Measurements from ENCODE around the gene CNTNAP2.
"Not testable (repeated sequence)": the region's sequence is repeated elsewhere in the genome, so short reads cannot be mapped to it uniquely, and the experiment has no call there.

CNTNAP2 gene

GRCh38 chr7:146172112-146172511, 55.5 kb downstream of the CNTNAP2 start:
- DNase-seq: no peak

DNA sequence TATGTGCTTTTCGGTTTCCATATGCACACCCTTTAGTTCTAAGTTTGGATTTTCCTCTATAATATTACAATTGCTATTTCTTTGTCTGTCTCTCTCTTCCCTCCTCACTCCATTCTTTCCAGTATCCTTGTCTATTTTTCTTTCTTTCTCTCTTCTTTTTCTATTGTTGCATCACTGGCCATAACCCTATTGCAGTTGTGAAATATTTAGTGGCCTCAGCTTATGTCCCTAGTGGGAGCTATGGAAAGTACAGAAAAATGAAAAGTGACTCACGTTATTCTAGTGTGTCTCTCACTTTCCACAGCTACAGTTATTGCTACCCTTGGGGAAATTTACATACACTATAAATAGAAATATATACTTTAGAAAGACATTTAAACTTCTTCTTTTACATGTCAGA, 59.1 kb downstream of the CNTNAP2 start:
- DNase-seq: no peak

- no peak for DNase-seq
Observed at GRCh38 chr7:146176860-146177259, 60.3 kb downstream of the CNTNAP2 start.

DNA sequence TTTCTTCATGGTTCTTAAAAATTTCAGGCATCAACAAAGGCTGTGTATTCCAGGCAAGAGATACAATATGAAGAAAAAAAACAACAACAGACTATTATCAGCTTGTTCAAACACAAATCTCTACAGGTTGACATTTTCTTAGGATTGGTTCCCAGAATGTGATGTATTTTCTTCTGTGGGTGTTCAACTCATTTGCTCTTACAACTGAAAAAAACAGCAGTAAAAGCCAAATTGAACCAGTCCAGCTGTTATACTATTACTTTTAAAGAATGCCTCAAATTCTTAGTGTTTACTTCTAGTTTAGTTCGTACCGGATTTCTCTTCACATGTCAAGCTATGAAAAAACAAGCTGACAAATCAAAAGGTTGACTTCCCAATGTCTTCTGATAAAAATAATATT, 60.7 kb downstream of the CNTNAP2 start:
- no peak for DNase-seq

DNA sequence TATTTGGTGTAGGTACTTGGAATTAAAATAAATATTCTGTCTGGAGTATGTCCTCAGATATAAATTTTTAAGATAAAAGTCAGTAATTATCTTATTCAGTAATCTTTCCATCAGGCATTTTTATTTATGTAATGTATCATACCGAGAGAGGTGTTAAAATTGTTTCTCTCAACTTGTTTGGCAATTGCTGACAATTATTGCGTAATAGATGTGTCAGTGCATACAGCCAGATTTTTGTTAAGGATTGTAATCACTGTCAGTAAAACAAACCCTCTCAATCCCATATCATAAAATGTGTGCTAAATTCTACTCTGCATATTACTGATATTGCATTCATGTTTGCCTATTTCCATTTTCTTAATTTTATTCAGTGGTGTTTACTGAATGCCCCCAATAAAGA, 69.2 kb downstream of the CNTNAP2 start:
- DNase-seq: no peak

DNA sequence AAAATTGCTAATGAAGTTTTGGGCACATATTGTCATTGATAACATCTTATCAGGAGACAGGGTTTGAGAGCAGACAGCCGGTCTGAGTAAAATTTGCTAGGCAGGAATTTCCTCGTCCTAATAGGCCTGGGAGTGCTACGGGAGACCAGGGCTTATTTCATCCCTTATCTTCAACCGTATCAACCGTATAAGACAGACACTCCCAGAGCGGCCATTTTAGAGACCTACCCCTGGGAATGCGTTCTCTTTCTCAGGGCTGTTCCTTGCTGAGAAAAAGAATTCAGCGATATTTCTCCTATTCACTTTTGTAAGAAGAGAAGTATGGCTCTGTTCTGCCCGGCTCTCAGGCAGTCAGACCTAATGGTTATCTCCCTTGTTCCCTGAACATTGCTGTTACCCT, 74.8 kb downstream of the CNTNAP2 start:
- DNase-seq: not testable (repeated sequence)

GRCh38 chr7:146201945-146202344, 85.3 kb downstream of the CNTNAP2 start:
- DNase-seq: no peak

GRCh38 chr7:146206270-146206669, 89.7 kb downstream of the CNTNAP2 start:
- DNase-seq: no peak

DNA sequence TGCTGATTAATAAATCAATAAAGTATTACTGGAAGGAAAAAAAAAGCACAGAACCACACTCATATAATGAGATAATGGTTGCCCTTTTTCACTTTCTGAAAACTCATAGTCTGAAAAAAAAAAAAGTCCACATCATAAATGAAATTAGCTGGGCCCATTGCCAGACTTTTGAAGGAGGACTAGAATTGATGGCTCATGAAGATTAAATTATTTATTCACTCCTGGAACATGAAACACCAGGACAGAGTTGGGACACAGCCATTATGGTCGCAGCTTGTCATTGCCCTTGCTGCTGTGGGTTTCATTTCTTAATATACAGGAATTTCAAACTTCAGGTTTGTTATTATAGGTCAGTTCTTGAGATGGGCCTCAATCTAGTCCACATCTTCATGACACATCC, 91.9 kb downstream of the CNTNAP2 start:
- DNase-seq: no peak

DNA sequence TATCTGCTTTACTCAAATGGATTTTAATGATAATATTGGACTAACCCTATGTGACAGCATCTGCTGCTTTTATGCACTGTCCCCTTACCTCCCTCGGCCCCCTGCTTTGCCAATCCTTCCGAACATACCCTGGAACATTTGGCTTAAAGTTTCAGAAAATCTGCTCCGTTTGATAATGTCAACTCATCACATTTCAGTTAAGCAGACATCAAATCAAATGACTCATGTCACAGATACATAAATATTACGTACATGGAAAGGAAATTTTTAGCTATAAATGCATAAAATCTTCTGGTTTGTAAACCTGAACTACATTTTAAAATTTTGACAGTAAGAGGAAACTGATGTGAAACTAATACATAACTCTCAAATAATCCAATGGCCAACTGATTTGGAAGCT, 98.2 kb downstream of the CNTNAP2 start:
- DNase-seq: no peak

DNA sequence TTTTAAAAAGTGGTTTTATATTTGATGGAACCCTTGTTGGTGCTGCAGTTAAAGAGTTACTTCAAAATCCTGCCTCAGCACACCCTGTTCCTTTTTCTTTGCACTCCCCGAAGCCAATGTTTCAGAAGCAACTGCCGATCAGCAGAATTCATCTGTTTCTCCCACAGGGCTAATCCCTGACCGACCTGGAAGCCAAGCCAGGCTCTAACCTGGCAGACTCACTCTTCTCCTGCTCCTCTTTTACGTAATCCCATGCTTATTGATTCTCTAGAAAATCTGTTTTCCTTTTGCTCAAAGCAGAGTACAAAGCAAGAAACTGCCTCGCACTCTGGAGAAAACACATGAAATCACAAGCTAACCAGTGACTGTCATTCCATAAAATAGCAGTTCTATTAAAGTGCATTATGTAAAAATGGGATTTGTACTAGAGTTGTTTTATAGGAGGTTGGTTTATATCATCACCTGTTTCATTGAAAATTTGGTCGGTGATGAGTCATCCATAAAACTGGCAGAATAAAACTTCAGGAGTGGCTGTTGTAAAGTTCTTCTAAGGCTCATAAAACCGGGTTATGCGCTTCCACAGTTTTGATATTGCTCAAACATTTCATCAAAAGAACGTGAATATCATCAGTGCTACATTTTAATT, 99.9 kb downstream of the CNTNAP2 start:
- no peak for DNase-seq

- DNase-seq: no peak
Observed at GRCh38 chr7:146223851-146224250, 107.2 kb downstream of the CNTNAP2 start.

GRCh38 chr7:146232604-146233003, 116.0 kb downstream of the CNTNAP2 start:
- no peak for DNase-seq

DNA sequence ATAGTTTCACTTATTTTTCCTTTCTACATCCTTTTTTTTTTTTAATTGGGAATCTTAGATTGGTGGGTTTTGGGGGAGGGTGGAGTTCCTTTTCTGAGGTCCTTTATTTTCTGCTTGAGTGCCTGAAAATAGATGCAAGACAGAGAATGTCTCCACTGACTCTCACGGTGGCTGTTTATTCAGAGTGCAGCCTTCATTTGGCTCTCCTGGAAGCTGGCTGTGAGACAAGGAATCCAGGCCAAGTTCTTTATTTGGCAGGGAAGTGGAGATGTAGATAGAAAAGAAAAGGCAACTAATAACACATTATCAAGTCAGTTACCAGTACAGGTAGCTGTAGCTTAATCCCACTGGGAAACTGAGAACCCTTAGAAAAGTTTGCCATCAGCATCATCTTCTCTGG, 118.6 kb downstream of the CNTNAP2 start:
- DNase-seq: no peak

GRCh38 chr7:146242661-146243060, 126.1 kb downstream of the CNTNAP2 start:
- no peak for DNase-seq

- DNase-seq: not testable (repeated sequence)
Observed at GRCh38 chr7:146247991-146248390, 131.4 kb downstream of the CNTNAP2 start.

DNA sequence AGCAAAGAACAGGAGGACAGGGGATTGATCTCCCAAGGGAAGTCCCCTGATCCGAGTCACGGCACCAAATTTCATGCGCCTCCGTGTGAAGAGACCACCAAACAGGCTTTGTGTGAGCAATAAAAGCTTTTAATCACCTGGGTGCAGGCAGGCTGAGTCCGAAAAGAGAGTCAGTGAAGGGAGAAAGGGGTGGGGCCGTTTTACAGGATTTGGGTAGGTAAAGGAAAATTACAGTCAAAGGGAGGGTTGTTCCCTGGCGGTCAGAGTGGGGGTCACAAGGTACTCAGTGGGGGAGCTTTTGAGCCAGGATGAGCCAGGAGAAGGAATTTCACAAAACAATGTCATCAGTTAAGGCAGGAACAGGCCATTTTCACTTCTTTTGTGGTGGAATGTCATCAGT, 132.1 kb downstream of the CNTNAP2 start:
- DNase-seq: not testable (repeated sequence)

- no peak for DNase-seq
Observed at GRCh38 chr7:146249272-146249671, 132.7 kb downstream of the CNTNAP2 start.

DNA sequence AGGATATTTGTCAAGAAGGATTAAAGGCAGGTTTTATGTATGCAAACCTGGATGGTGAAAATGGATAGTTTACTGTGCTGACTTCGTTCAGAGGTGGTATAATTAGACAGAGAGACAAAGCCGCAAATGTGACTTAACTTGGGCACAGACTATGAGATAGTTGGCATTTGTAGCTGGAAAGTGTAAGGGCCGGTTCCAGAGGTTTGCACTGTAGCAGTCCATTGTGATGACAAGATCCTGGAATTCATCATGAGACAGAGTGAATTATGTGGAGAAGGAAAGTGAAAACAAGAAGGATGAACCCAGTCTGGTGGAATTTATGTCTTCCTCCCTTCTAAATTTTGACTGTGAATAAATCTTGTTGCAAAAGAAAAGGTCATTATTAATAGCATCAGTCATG, 139.0 kb downstream of the CNTNAP2 start:
- no peak for DNase-seq

GRCh38 chr7:146262527-146262926, 145.9 kb downstream of the CNTNAP2 start:
- DNase-seq: no peak

DNA sequence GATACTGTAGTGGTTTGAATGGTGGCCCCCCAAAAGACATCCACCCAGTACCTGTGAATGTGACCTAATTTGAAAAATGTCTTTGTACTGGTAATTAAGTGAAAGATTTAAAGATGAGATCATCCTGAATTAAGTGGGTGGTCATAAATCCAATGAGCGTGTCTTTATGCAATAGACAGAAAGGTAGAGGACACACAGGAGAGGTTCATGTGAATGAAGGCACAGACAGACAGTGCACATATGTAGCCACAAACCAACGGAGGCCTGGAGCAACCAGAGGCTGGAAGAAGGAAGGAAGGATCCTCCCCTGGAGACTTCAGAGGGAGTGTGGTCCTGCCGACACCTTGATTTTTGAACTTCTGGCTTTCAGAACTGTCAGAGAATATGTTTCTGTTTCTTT, 160.3 kb downstream of the CNTNAP2 start:
- DNase-seq: no peak

- DNase-seq: no peak
Observed at GRCh38 chr7:146285418-146285817, 168.8 kb downstream of the CNTNAP2 start.

- no peak for DNase-seq
Observed at GRCh38 chr7:146290746-146291145, 174.1 kb downstream of the CNTNAP2 start.

DNA sequence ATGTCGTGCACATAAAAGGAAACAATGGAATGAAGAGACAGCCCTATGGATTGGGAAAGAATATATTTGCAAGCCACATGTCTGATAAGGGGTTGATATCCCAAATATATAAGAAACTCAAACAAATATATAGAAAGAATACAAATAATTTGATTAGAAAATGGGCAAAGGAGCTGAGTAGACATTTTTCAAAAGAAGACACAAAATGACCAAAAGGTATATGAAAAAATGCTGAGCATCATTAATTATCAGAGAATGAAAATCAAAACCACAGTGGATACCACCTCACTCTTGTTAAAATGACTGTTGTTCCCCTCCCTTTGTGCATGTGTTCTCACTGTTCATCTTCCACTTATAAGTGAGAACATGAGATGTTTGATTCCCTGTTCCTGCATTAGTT, 175.3 kb downstream of the CNTNAP2 start:
- no peak for DNase-seq

DNA sequence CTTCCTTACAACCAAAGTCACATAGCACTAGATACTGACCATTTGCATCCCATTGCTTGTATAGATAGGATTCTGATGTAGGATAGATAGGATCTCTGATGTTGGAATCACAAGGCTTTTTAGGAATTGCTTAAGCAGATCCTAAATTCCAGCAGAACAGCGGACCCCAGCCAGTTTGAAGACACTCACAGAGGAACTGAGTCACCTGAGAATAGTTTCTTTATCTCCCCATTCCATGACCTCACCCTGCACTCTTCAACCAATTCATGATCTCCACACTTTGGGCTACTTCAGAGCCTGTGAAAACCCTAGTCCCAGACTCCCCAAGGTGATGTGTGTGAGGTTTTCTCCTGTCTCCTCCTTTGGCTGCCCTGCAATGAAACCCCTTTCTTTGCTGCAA, 179.4 kb downstream of the CNTNAP2 start:
- DNase-seq: no peak

DNA sequence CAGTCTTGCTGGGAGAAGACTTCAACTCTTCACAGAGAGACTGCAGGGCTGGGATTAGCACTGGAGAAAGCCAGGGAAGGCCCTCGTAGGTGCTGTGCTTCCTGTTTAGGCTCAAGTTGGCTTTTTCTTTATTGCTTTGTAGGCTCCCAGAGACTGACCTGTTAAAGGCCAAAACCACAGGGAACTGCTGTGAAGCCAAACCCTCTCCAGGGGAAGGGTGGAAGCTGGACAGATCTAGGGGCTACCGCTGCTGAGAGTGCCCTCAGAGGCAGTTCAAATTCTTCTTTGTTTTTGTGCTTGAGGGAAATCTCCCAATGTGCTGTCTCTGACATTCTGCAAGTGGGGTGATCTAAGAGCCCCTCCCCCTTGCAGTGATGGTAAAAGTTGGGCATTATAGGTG, 198.4 kb downstream of the CNTNAP2 start:
- no peak for DNase-seq
